ENCODE measurements around the gene CPLX1. TPM values are rescaled to one million over a fixed set of nuclear protein-coding genes. Genes with fewer than 3 reads are reported as not detected.
A peak's percentile ranks its signal among the peaks of the same experiment; 100 is the strongest.
"Not testable (repeated sequence)": the region's sequence is repeated elsewhere in the genome, so short reads cannot be mapped to it uniquely, and the experiment has no call there.

Gene CPLX1
- total and polyA plus RNA-seq, 2 donors (not counting 1 experiment from before 2014, with no cell fraction given), result 0.03 to 0.66 TPM

- Histone ChIP-seq H3K9ac (ENCODE audit: insufficient read depth, low read length) (no peak overlapping the region), H3K4me3 (replicated peaks in 1 of 4; ENCODE audit: control extremely low read depth in 1 of 4, insufficient read depth in 1 of 4, low read depth in 3 of 4, low read length in 4 of 4) (peak overlapping the region in 2 of 4 experiments; percentile 15 to 98), H3K27me3 (ENCODE audit: control insufficient read depth, insufficient read depth, low read length) (no peaks in the 10 kb centered on the region), H2AFZ (ENCODE audit: low read length) (no peak overlapping the region), H4K20me1 (ENCODE audit: control insufficient read depth, extremely low read depth, insufficient read depth, low read length) (no peaks in the 10 kb centered on the region), H3K27ac (ENCODE audit: insufficient read depth, low read length) (no peak overlapping the region), H3K36me3 (ENCODE audit: control insufficient read depth, insufficient read depth, low read length) (peaks cover 12% of the 10 kb centered on the region), H3K4me1 (ENCODE audit: control insufficient read depth, extremely low read depth, insufficient read depth, low read length) (peaks cover 7% of the 10 kb centered on the region), H3K4me2 (ENCODE audit: extremely low read depth, insufficient read depth, low read length) (peak overlapping the region; percentile 96), H3K9me3 (ENCODE audit: control insufficient read depth, insufficient read depth, low read depth, low read length) (no peaks in the 10 kb centered on the region), H3K79me2 (ENCODE audit: control insufficient read depth, insufficient read depth, low read length) (peaks cover 64% of the 10 kb centered on the region)
- TF ChIP-seq EZH2 (IDR thresholded peaks at IDR 0.05; ENCODE audit: low read length, missing control alignments), result no peak
- TF ChIP-seq CTCF (conservative IDR thresholded peaks at IDR 0.05 in 1 of 2, IDR thresholded peaks at IDR 0.05 in 1 of 2; ENCODE audit: low read depth in 1 of 2, low read length in 2 of 2), result no peak
- no peak for DNase-seq (ENCODE audit: low read depth in 2 of 2)
These were observed 46.4 kb downstream of the CPLX1 start for GRCh38 chr4:779555-779954.

- H3K4me3 ChIP-seq (replicated peaks in 1 of 4; ENCODE audit: control extremely low read depth in 1 of 4, insufficient read depth in 1 of 4, low read depth in 3 of 4, low read length in 4 of 4), result no peak overlapping the region
- TF ChIP-seq EZH2 (IDR thresholded peaks at IDR 0.05; ENCODE audit: low read length, missing control alignments) (no peak), CTCF (conservative IDR thresholded peaks at IDR 0.05 in 1 of 2, IDR thresholded peaks at IDR 0.05 in 1 of 2; ENCODE audit: low read depth in 1 of 2, low read length in 2 of 2) (no peak)
- no peaks in the 10 kb centered on the region for H3K27me3 ChIP-seq (ENCODE audit: control insufficient read depth, insufficient read depth, low read length)
- H3K4me2 ChIP-seq (ENCODE audit: extremely low read depth, insufficient read depth, low read length), result no peak overlapping the region
- H3K9me3 ChIP-seq (ENCODE audit: control insufficient read depth, insufficient read depth, low read depth, low read length), result no peaks in the 10 kb centered on the region
- H3K9ac ChIP-seq (ENCODE audit: insufficient read depth, low read length), result no peak overlapping the region
- H3K4me1 ChIP-seq (ENCODE audit: control insufficient read depth, extremely low read depth, insufficient read depth, low read length), result peaks cover 7% of the 10 kb centered on the region
- peaks cover 81% of the 10 kb centered on the region for H3K79me2 ChIP-seq (ENCODE audit: control insufficient read depth, insufficient read depth, low read length)
- no peaks in the 10 kb centered on the region for H4K20me1 ChIP-seq (ENCODE audit: control insufficient read depth, extremely low read depth, insufficient read depth, low read length)
- no peak overlapping the region for H3K27ac ChIP-seq (ENCODE audit: insufficient read depth, low read length)
- H2AFZ ChIP-seq (ENCODE audit: low read length), result no peak overlapping the region
- DNase-seq (ENCODE audit: low read depth in 2 of 2), result no peak
- H3K36me3 ChIP-seq (ENCODE audit: control insufficient read depth, insufficient read depth, low read length), result peaks cover 19% of the 10 kb centered on the region
These were observed 48.2 kb downstream of the CPLX1 start for GRCh38 chr4:777520-778262.

GRCh38 chr4:776743-777441 is 49.0 kb downstream of the CPLX1 start:
- Histone ChIP-seq H3K4me1 (ENCODE audit: control insufficient read depth, extremely low read depth, insufficient read depth, low read length) (peaks cover 5% of the 10 kb centered on the region), H3K36me3 (ENCODE audit: control insufficient read depth, insufficient read depth, low read length) (peaks cover 19% of the 10 kb centered on the region), H3K4me2 (ENCODE audit: extremely low read depth, insufficient read depth, low read length) (no peak overlapping the region), H3K9me3 (ENCODE audit: control insufficient read depth, insufficient read depth, low read depth, low read length) (no peaks in the 10 kb centered on the region), H2AFZ (ENCODE audit: low read length) (no peak overlapping the region), H3K4me3 (replicated peaks in 1 of 4; ENCODE audit: control extremely low read depth in 1 of 4, insufficient read depth in 1 of 4, low read depth in 3 of 4, low read length in 4 of 4) (no peak overlapping the region), H3K27me3 (ENCODE audit: control insufficient read depth, insufficient read depth, low read length) (no peaks in the 10 kb centered on the region), H4K20me1 (ENCODE audit: control insufficient read depth, extremely low read depth, insufficient read depth, low read length) (no peaks in the 10 kb centered on the region), H3K9ac (ENCODE audit: insufficient read depth, low read length) (no peak overlapping the region), H3K27ac (ENCODE audit: insufficient read depth, low read length) (no peak overlapping the region), H3K79me2 (ENCODE audit: control insufficient read depth, insufficient read depth, low read length) (peaks cover 86% of the 10 kb centered on the region)
- no peak for DNase-seq (ENCODE audit: low read depth in 2 of 2)
- TF ChIP-seq EZH2 (IDR thresholded peaks at IDR 0.05; ENCODE audit: low read length, missing control alignments) (no peak), CTCF (conservative IDR thresholded peaks at IDR 0.05 in 1 of 2, IDR thresholded peaks at IDR 0.05 in 1 of 2; ENCODE audit: low read depth in 1 of 2, low read length in 2 of 2) (no peak)

GRCh38 chr4:775485-775884 is 50.4 kb downstream of the CPLX1 start:
- not testable (repeated sequence) for H3K9me3 ChIP-seq (ENCODE audit: control insufficient read depth, insufficient read depth, low read depth, low read length); H3K4me2 ChIP-seq (ENCODE audit: extremely low read depth, insufficient read depth, low read length); H3K27ac ChIP-seq (ENCODE audit: insufficient read depth, low read length); DNase-seq (ENCODE audit: low read depth in 2 of 2); H3K4me3 ChIP-seq (replicated peaks in 1 of 4; ENCODE audit: control extremely low read depth in 1 of 4, insufficient read depth in 1 of 4, low read depth in 3 of 4, low read length in 4 of 4); H3K9ac ChIP-seq (ENCODE audit: insufficient read depth, low read length); H2AFZ ChIP-seq (ENCODE audit: low read length); H3K27me3 ChIP-seq (ENCODE audit: control insufficient read depth, insufficient read depth, low read length); H3K4me1 ChIP-seq (ENCODE audit: control insufficient read depth, extremely low read depth, insufficient read depth, low read length); H4K20me1 ChIP-seq (ENCODE audit: control insufficient read depth, extremely low read depth, insufficient read depth, low read length)
- Histone ChIP-seq H3K36me3 (ENCODE audit: control insufficient read depth, insufficient read depth, low read length) (peaks cover 22% of the 10 kb centered on the region), H3K79me2 (ENCODE audit: control insufficient read depth, insufficient read depth, low read length) (peaks cover 87% of the 10 kb centered on the region)
